Stimulated activated CD8-positive, alpha-beta memory T cell treated with anti-CD3 and anti-CD28 coated beads, Interleukin-12 subunit alpha, Interleukin-12 subunit beta, amount 100 ng/mL, for 24 hours (primary cell): ENCODE measurements around the gene ADAM22.
"Not testable (repeated sequence)": the region's sequence is repeated elsewhere in the genome, so short reads cannot be mapped to it uniquely, and the experiment has no call there.

Experiments used
- DNase-seq: peaks from one replicate; pipeline ENCODE4 v3.0.0-alpha.2; 2020; ENCODE audit errors: extremely low read depth

Gene ADAM22

DNA sequence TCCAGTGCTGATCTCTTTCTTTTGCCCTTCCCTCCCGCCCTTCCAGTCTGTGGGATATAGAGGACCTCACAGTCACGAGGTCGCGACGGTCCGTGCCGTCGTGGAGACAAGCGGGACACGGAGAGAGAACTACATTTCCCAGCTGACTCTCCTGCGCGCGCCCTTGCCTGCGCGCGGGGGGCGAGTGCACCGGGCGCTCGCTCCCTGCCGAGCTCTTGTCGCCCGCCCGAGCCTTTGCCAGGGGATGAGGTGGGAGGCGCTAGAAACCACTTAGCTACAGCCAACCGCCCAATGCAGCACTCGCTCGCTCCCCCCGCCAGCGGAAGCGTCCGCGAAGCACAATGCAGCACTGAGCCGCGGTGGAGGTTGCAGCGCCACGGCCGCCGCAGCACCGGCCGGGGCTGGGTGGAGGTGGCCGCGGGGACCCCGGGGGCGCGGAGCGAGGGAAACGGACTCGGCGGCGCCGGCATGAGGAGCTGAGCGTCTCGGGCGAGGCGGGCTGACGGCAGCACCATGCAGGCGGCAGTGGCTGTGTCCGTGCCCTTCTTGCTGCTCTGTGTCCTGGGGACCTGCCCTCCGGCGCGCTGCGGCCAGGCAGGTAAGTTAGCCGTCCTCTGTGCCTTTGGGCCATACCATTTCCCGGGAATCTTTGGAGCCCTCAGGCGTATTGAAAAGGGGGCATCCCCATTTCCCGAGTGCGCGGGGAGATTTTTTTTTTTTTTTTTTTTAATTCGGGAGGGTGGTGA is at the start of gene ADAM22:
Gene ADAM22 (plus strand): TSS at position 299 of the 746 bp plus-strand sequence. CDS start 215 bp downstream, at position 514.
- DNase-seq, result peak; percentile 64

DNA sequence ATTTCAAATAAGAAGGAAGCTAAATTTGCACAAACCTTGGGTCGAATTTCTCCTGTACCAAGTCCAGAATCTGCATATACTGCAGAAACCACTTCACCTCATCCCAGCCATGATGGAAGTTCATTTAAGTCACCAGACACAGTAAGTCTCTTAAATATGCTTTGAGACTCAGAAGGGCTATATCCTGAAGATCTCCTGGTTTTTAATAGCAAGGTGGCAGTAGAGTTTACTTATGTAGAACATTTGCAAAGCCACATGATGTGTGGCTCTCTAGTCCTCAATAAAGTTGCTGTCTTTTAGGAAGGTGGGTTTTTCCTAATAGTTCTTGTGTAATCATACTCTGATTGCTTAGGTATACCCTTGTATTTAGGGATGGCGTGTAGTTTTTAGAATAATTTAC is 49.0 kb upstream of the ADAM22 start:
- DNase-seq, result no peak

DNA sequence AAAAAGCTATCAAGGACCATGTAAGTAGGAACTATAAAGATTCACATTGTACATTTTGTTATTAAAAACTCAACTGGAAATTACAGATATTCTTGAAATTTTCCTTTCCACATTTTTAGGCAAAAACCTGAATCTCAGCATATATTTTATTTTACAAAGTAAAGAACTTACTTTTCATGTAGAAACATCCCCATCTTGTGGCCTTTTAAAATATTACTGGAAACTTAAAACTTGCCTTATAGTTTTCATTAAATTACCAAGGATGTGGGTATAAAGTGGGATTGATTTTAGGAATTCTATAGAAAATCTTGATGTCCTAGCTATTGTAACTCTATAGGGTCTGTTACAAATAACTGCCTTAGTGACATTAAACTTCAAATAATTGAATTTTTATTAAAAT is 47.2 kb upstream of the ADAM22 start:
- no peak for DNase-seq

DNA sequence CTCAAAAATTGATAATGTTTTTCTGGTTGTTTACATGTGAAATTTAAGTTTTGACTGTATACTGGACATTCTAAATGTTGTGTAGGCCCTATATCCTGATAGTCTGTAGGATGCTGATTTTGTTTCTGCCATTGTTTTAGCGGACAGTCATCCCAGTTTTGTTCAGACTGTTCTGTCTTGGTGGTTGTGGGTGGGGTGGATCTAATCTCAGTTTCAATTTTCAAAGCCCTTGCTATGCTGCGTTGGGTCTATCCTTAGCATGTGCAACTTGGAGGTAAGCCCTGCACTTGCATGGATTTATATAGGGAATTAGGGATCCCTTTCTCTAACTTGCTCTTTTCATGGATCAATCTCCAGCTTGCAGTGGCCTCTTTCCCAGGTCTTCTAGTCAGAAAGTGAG is 38.7 kb upstream of the ADAM22 start:
- DNase-seq, result no peak

- DNase-seq, result no peak
Measured at GRCh38 chr7:87899255-87899654, 34.8 kb upstream of the ADAM22 start.

DNA sequence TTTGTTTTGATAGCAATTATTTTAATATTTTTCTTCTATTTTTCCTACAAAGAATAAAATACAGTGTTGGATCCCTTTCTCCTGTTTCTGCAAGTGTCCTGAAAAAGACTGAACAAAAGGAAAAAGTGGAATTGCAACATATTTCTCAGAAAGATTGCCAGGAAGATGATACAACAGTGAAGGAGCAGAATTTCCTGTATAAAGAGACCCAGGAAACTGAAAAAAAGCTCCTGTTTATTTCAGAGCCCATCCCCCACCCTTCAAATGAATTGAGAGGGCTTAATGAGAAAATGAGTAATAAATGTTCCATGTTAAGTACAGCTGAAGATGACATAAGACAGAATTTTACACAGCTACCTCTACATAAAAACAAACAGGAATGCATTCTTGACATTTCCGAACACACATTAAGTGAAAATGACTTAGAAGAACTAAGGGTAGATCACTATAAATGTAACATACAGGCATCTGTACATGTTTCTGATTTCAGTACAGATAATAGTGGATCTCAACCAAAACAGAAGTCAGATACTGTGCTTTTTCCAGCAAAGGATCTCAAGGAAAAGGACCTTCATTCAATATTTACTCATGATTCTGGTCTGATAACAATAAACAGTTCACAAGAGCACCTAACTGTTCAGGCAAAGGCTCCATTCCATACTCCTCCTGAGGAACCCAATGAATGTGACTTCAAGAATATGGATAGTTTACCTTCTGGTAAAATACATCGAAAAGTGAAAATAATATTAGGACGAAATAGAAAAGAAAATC is 26.7 kb upstream of the ADAM22 start:
- not testable (repeated sequence) for DNase-seq

GRCh38 chr7:87908814-87909213 is 25.2 kb upstream of the ADAM22 start:
- DNase-seq, result not testable (repeated sequence)

- no peak for DNase-seq
Measured at GRCh38 chr7:87912121-87912520, 21.9 kb upstream of the ADAM22 start.

GRCh38 chr7:87918740-87919139 is 15.3 kb upstream of the ADAM22 start:
- DNase-seq, result no peak

- DNase-seq, result no peak
Measured at GRCh38 chr7:87919875-87920274, 14.2 kb upstream of the ADAM22 start.

DNA sequence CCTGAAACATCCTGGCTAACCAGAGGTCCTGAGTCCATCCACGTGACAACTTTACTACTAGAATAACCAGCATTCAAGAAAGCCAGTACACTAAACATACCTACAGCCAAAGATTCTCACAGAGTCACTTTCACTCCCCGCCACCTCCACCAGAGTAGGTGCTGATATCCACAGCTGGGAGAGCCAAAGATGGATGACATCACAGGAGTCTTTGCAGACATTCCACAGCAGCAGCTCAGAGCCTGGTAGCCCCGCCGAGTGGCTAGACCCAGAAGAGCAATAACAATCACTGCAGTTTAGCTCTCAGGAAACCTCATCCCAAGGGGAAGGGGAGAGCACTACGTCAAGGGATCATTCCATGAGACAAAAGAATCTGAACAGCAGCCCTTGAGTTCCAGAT is 13.5 kb upstream of the ADAM22 start:
- DNase-seq, result no peak

DNA sequence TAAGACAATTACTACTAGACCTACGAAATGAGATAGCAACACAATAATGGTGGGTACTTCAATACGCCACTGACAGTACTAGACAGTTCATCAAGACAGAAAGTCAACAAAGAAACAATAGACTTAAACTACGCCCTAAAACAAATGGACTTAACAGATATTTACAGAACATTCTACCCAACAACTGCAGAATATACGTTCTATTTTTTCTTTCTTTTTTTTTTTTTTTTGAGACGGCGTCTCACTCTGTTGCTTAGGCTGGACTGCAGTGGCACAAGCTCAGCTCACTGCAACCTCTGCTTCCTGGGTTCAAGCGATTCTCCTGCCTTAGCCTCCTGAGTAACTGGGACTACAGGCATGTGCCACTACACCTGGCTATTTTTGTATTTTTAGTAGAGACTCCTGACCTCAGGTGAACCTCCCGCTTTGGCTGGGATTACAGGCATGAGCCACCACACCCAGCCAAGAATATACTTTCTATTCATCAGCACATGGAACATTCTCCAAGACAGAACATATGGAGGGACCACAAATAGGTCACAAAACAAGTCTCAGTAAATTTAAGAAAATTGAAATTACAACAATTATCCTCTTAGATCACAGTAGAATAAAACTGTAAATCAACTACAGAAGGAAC is 11.2 kb upstream of the ADAM22 start:
- not testable (repeated sequence) for DNase-seq

DNA sequence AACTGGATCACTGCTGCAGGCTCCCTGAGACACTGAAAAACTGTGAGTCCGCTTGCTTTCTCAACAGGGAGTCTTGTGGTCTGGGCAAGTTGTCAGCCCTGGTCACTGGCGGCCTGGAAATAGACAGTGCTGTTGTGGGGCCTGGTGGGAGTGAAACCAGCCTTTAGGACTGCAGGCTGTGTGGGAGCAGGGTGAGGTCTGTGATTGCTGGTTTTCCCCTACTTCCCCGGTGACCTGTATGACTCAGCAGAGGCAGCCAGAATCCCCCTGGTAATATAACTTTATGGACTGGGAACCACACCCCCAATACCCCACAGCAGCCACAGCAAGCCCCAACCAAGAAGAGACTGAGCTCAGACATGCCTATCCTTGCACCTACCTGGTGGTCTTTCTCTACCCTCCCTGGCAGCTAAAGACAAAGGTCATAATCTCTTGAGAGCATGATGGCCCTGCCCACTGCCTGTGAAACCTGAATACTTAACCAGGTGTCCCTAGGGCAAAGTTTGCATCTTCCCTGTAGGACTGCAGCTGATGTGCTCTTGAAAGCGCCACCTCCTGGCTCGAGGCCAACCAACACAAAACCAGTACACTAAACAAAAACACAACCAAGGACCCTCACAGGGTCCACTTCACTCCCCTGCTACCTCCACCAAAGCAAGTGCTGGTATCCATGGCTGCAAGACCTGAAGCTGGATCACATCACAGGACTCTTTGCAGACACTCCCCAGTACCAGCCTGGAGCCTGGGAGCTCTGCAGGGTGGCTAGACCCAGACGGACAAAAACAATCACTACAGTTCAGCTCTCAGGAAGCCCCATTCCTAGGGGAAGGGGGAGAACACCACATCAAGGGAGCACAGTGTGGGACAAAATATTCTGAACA is 7.2 kb upstream of the ADAM22 start:
- no peak for DNase-seq

- DNase-seq, result no peak
Measured at GRCh38 chr7:87933605-87933952, 472 bp upstream of the ADAM22 start.

GRCh38 chr7:87934699-87935383 is 790 bp downstream of the ADAM22 start:
- no peak for DNase-seq

GRCh38 chr7:87935384-87935706 is 1.3 kb downstream of the ADAM22 start:
- no peak for DNase-seq

- no peak for DNase-seq
Measured at GRCh38 chr7:87941138-87941537, 7.1 kb downstream of the ADAM22 start.

GRCh38 chr7:87944547-87944946 is 10.5 kb downstream of the ADAM22 start:
- DNase-seq, result no peak

DNA sequence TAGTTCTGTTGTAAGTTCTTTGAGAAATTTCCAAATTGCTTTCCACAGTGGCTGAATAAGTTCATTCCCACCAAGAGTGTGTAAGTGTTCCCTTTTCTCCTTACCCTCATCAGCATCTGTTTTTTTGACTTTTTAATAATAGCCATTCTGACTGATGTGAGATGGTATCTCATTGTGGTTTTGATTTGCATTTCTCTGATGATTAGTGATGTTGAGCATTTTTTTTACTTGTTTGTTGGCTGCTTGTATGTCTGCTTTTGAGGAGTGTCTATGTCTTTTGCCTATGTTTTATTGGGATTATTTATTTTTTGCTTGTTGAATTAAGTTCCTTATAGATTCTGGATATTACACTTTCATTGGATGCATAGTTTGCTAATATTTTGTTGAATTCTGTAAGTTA is 11.9 kb downstream of the ADAM22 start:
- DNase-seq, result not testable (repeated sequence)

DNA sequence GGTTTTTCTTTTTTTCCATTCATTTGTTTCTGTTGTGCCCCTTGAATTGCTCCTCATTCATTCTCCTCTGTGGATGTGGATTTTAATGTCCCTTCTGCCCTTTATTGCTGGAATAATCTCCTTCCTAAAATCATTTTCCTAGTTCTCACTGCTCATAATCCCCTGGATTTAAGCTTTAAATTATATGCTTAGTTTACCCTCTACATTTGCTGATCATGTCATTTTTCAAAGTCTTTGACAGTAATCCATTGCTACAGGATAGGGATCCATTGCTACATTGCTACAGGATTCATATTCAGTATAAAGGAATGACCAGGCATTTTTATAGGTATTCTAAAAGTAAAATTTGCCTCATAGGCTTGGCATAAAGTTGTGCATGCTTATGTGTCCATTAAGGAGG is 14.3 kb downstream of the ADAM22 start:
- DNase-seq, result no peak

DNA sequence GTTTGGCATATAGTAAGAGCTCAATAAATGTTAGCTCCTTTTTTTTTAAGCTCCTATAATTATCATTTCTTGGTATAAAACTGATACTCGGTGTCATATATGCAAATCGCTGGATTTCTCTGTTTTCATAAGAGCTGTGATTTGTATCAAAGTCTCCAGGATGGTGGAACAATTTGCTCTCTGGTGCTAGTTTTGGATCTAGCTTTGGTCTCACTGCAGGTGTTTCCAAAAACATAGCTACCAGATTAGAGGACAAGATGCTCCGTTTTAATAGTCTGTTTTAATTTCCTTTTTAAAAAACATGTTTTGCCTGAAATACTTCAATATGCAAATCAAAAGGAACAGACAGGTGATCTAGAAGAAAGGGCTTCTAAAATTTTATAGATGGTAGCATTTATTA is 25.3 kb downstream of the ADAM22 start:
- no peak for DNase-seq
